Measurements from ENCODE around the gene TMEM30A. TPM values are rescaled to one million over a fixed set of nuclear protein-coding genes. Genes with fewer than 3 reads are reported as not detected.

The TMEM30A gene
- total RNA-seq, 1 experiment from 2014 or later: 65.2 TPM

DNA sequence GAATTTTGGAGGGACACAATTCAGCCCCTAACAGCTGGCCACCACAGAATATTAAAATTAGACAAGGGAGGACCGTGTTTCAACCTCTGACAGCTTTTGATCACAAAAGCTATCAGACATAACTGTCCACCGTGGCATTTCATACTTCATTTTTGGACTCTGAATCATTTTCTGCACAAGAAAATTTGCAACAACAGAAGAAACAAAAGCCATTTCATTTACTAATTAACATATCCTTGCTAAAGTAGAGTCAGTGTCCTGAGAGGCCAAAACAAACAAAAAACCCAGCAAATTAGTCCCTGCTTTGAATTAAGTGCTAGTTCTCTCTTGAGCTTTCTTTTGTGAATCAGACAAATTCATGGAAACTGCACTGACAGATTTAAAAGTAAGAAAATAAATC is 61.2 kb downstream of the TMEM30A start:
- Mint-ChIP-seq H3K27ac (no peak overlapping the region), H3K4me3 (no peak overlapping the region), H3K9me3 (no peaks in the 10 kb centered on the region), H3K36me3 (ENCODE audit: insufficient read depth in 1 of 3, low read depth in 3 of 3) (no peaks in the 10 kb centered on the region), H3K4me1 (peaks cover 17% of the 10 kb centered on the region in 2 experiments), H3K27me3 (ENCODE audit: low read depth) (no peaks in the 10 kb centered on the region)
- no peaks in the 10 kb centered on the region for H4K20me1 ChIP-seq (ENCODE audit: control insufficient read depth, insufficient read depth, insufficient read length)
- no peak overlapping the region for H3K56ac ChIP-seq (ENCODE audit: insufficient read length, low read depth, low read length)
- no peak overlapping the region for H3K27ac ChIP-seq (ENCODE audit: insufficient read length, low read depth, low read length)
- no peak overlapping the region for H3K14ac ChIP-seq (ENCODE audit: insufficient read depth, low read length)
- no peak overlapping the region for H3K9ac ChIP-seq (ENCODE audit: extremely low read depth, insufficient read length, low read length)
- H2BK15ac ChIP-seq (ENCODE audit: low read depth, low read length): no peak overlapping the region
- no peaks in the 10 kb centered on the region; the same call in 1 of the 2 replicates for H3K4me1 ChIP-seq (ENCODE audit: insufficient read depth, low read length)
- H2AFZ ChIP-seq (ENCODE audit: low read length): no peak overlapping the region
- no peak overlapping the region for H2BK5ac ChIP-seq (ENCODE audit: insufficient read length, low read length)
- H4K91ac ChIP-seq (ENCODE audit: insufficient read length, low read depth, low read length): no peak overlapping the region
- no peak overlapping the region for H4K8ac ChIP-seq (replicated peaks; ENCODE audit: insufficient read length, low read depth, low read length)
- no peak overlapping the region for H3K18ac ChIP-seq (ENCODE audit: insufficient read length, low read depth, low read length)
- no peak overlapping the region for H2AK5ac ChIP-seq (ENCODE audit: insufficient read length, low read length)
- DNase-seq: no peak
- H3K4me2 ChIP-seq (ENCODE audit: insufficient read depth, insufficient read length, low read length): no peak overlapping the region
- no peak overlapping the region for H2BK120ac ChIP-seq (ENCODE audit: low read depth, low read length, poor library complexity, severe bottlenecking)
- no peak overlapping the region for H2BK20ac ChIP-seq (ENCODE audit: low read depth, low read length, poor library complexity, severe bottlenecking)
- no peak overlapping the region for H3K4ac ChIP-seq (ENCODE audit: low read depth, low read length)
- no peak overlapping the region for H3K23ac ChIP-seq (ENCODE audit: insufficient read length, low read depth, low read length)
- no peaks in the 10 kb centered on the region for H3K79me1 ChIP-seq (ENCODE audit: insufficient read depth, low read depth, low read length, poor library complexity, severe bottlenecking)
- H3K9me3 ChIP-seq (ENCODE audit: control insufficient read depth, low read depth, low read length): no peaks in the 10 kb centered on the region
- no peaks in the 10 kb centered on the region for H3K79me2 ChIP-seq (ENCODE audit: insufficient read depth, low read length)
- no peak overlapping the region for H4K5ac ChIP-seq (ENCODE audit: insufficient read length, low read depth, low read length)
- TF ChIP-seq, protein P1, sequence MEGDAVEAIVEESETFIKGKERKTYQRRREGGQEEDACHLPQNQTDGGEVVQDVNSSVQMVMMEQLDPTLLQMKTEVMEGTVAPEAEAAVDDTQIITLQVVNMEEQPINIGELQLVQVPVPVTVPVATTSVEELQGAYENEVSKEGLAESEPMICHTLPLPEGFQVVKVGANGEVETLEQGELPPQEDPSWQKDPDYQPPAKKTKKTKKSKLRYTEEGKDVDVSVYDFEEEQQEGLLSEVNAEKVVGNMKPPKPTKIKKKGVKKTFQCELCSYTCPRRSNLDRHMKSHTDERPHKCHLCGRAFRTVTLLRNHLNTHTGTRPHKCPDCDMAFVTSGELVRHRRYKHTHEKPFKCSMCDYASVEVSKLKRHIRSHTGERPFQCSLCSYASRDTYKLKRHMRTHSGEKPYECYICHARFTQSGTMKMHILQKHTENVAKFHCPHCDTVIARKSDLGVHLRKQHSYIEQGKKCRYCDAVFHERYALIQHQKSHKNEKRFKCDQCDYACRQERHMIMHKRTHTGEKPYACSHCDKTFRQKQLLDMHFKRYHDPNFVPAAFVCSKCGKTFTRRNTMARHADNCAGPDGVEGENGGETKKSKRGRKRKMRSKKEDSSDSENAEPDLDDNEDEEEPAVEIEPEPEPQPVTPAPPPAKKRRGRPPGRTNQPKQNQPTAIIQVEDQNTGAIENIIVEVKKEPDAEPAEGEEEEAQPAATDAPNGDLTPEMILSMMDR (conservative IDR thresholded peaks at IDR 0.05): no peak
- H2BK12ac ChIP-seq (ENCODE audit: insufficient read length, low read depth, low read length): no peak overlapping the region
- H3K27me3 ChIP-seq (ENCODE audit: insufficient read depth, low read length): no peaks in the 10 kb centered on the region
- WGBS (ENCODE audit: extremely low coverage, insufficient read length, low lambda C conversion rate): no CpG with 5 or more reads among the region's 2 CpGs
- H3T11ph ChIP-seq (ENCODE audit: low read length): no peak overlapping the region
- no peaks in the 10 kb centered on the region for H3K23me2 ChIP-seq (ENCODE audit: insufficient read length, low read depth, low read length, poor library complexity, severe bottlenecking)
